Hepatocyte (in vitro differentiated cells): Measurements from ENCODE around the gene TMEM185B.

ENCODE experiments used
- CTCF ChIP-seq: fragments of 200-600 bp; sonication (generic); IDR thresholded peaks from 2 replicates; pipeline ENCODE4 v1.5.1; 2016; ENCODE audit warnings: antibody characterized with exemption, mild to moderate bottlenecking; ENCODE audit not compliant: poor library complexity
- EZH2 ChIP-seq: fragments of 200-600 bp; sonication (generic); IDR thresholded peaks from 2 replicates; pipeline ENCODE4 v1.6.1; 2016; ENCODE audit warnings: antibody characterized with exemption, mild to moderate bottlenecking, borderline replicate concordance

GRCh38 chr2:120246546-120247300, 23.5 kb upstream of the TMEM185B start:
- TF ChIP-seq EZH2, result no peak
- no peak for TF ChIP-seq CTCF
